Stimulated activated CD8-positive, alpha-beta memory T cell treated with anti-CD3 and anti-CD28 coated beads, Interleukin-4, amount 100 ng/mL, for 4 hours (primary cell): ENCODE data around the gene GALNT2.

Experiments
- DNase-seq, 2 donors: peaks; one replicate each; pipeline ENCODE4 v3.0.0-alpha.2; 2020; ENCODE audit warnings: low read depth in 2 of 2, low spot score in 1 of 2

The GALNT2 gene

GRCh38 chr1:230250666-230251065 lies 183.6 kb downstream of the GALNT2 start:
- DNase-seq = no peak

GRCh38 chr1:230251644-230252191 lies 184.7 kb downstream of the GALNT2 start:
- DNase-seq = no peak

GRCh38 chr1:230253150-230253549 lies 186.1 kb downstream of the GALNT2 start:
- no peak for DNase-seq

GRCh38 chr1:230254265-230254664 lies 187.2 kb downstream of the GALNT2 start:
- DNase-seq = no peak

GRCh38 chr1:230255116-230255515 lies 188.1 kb downstream of the GALNT2 start:
- no peak for DNase-seq

GRCh38 chr1:230255991-230256390 lies 189.0 kb downstream of the GALNT2 start:
- DNase-seq = no peak

- no peak for DNase-seq
These were observed 189.9 kb downstream of the GALNT2 start for GRCh38 chr1:230256896-230257295.

GRCh38 chr1:230259621-230260020 lies 192.6 kb downstream of the GALNT2 start:
- no peak for DNase-seq

- DNase-seq = no peak
These were observed 193.8 kb downstream of the GALNT2 start for GRCh38 chr1:230260831-230261230.

GRCh38 chr1:230261928-230262650 lies 195.1 kb downstream of the GALNT2 start:
- DNase-seq = no peak

- DNase-seq = no peak
These were observed 196.0 kb downstream of the GALNT2 start for GRCh38 chr1:230262867-230263567.

- no peak for DNase-seq
These were observed 196.6 kb downstream of the GALNT2 start for GRCh38 chr1:230263568-230264195.

GRCh38 chr1:230264342-230264741 lies 197.3 kb downstream of the GALNT2 start:
- no peak for DNase-seq

GRCh38 chr1:230265200-230266115 lies 198.4 kb downstream of the GALNT2 start:
- DNase-seq = no peak

- no peak for DNase-seq
These were observed 199.4 kb downstream of the GALNT2 start for GRCh38 chr1:230266456-230266855.

GRCh38 chr1:230267338-230268065 lies 200.5 kb downstream of the GALNT2 start:
- DNase-seq = no peak

GRCh38 chr1:230268371-230269170 lies 201.5 kb downstream of the GALNT2 start:
- no peak for DNase-seq

- DNase-seq = no peak
These were observed 203.1 kb downstream of the GALNT2 start for GRCh38 chr1:230270185-230270558.

GRCh38 chr1:230270559-230271281 lies 203.7 kb downstream of the GALNT2 start:
- DNase-seq = no peak
